Left lung (tissue), 10 donors: ENCODE results near the gene NUP98. TPM values are rescaled to one million over a fixed set of nuclear protein-coding genes. Genes with fewer than 3 reads are reported as not detected.

Source experiments
- ATAC-seq: fragments of 200-7000 bp; cut with Tn5 transposase; one replicate; pipeline ENCODE4 v1.9.1; 2020; ENCODE audit warnings: moderate library complexity
- DNase-seq, 4 donors: peaks; one replicate each; pipeline ENCODE4 v3.0.0-alpha.2; 2013 to 2020
- H3K27ac ChIP-seq, 2 donors: fragments of 200-600 bp; sonication (generic) in 1 of 2; one replicate each; pipeline versions ENCODE4 v1.5.0 to v1.8.0; 2020 to 2021
- H3K27me3 ChIP-seq, 2 donors: fragments of 200-600 bp; sonication (generic) in 1 of 2; one replicate each; pipeline versions ENCODE4 v1.5.0 to v1.8.0; 2020 to 2021
- H3K36me3 ChIP-seq, 2 donors: fragments of 200-600 bp; sonication (generic) in 1 of 2; one replicate each; pipeline versions ENCODE4 v1.5.0 to v1.8.0; 2020 to 2021
- H3K4me1 ChIP-seq, 2 donors: fragments of 200-600 bp; one replicate each; pipeline ENCODE4 v1.8.0; 2021
- H3K4me3 ChIP-seq, 2 donors: fragments of 200-600 bp; sonication (generic) in 1 of 2; one replicate each; pipeline versions ENCODE4 v1.5.0 to v1.8.0; 2020 to 2021; ENCODE audit warnings: mild to moderate bottlenecking in 1 of 2
- H3K9me3 ChIP-seq, 2 donors: fragments of 200-600 bp; sonication (generic) in 1 of 2; one replicate each; pipeline versions ENCODE4 v1.5.0 to v1.8.0; 2020 to 2021
- CTCF ChIP-seq, 2 donors: fragments of 200-600 bp; sonication (generic) in 1 of 2; IDR thresholded peaks; one replicate each; pipeline versions ENCODE4 v1.5.0 to v1.8.0; 2021; ENCODE audit warnings: antibody characterized with exemption in 2 of 2
- intact Hi-C, 2 donors: fragments of 100-400 bp; cut with DNase I; formaldehyde crosslinking; loops; one replicate each; pipeline versions ENCODE4 v1.11.2 to v1.14.2; 2022
- polyA plus RNA-seq, 6 donors: library from polyadenylated mRNA; unstranded; fragments of 120-200 nt; gene quantifications; one replicate each; pipeline ENCODE4 v1.2.1, GENCODE V29; 2013; ENCODE audit not compliant: insufficient read length in 6 of 6
- total RNA-seq, 2 donors: library from RNA; stranded (reverse); fragmentation: NEBNext Ultra II Directional; extraction: Animal tissue kit (Norgen Biotek cat#: 25700); gene quantifications; one replicate each; pipeline ENCODE4 v1.2.1, GENCODE V29; 2021
- donor health status: DM: no; HTN: yes; CAD: no.
- donor health status: DM: no; HTN: no; CAD: no.

The NUP98 gene
- total and polyA plus RNA-seq, 8 donors = 59.9 to 76.3 (median 66.8) TPM

- DNase-seq = no peak
- intact Hi-C loops = no loop called here
- H3K9me3 ChIP-seq = no peaks in the 10 kb centered on the region
- no peak for TF ChIP-seq CTCF (IDR thresholded peaks at IDR 0.05)
- H3K4me3 ChIP-seq = no peak overlapping the region
- peaks cover 6 to 100% of the 10 kb centered on the region in 2 donors for H3K36me3 ChIP-seq
- no peaks in the 10 kb centered on the region for H3K27me3 ChIP-seq
- no peak for ATAC-seq
- H3K27ac ChIP-seq = no peak overlapping the region
- no peaks in the 10 kb centered on the region for H3K4me1 ChIP-seq
Measured at GRCh38 chr11:3686751-3687150, 110.6 kb downstream of the NUP98 start.

GRCh38 chr11:3685923-3686322, 111.4 kb downstream of the NUP98 start:
- Histone ChIP-seq H3K36me3 (peaks cover 6 to 100% of the 10 kb centered on the region in 2 donors), H3K4me1 (no peaks in the 10 kb centered on the region), H3K9me3 (no peaks in the 10 kb centered on the region), H3K4me3 (no peak overlapping the region), H3K27me3 (no peaks in the 10 kb centered on the region), H3K27ac (no peak overlapping the region)
- ATAC-seq (peak; percentile 94), DNase-seq (peak in 3 of 4 donors; percentile 7 to 66 (median 38))
- no peak for TF ChIP-seq CTCF (IDR thresholded peaks at IDR 0.05)
- intact Hi-C loops = no loop called here

- Histone ChIP-seq H3K9me3 (no peaks in the 10 kb centered on the region), H3K36me3 (peaks cover 6 to 100% of the 10 kb centered on the region in 2 donors), H3K4me1 (no peaks in the 10 kb centered on the region), H3K27ac (no peak overlapping the region), H3K4me3 (no peak overlapping the region), H3K27me3 (no peaks in the 10 kb centered on the region)
- intact Hi-C loops = no loop called here
- ATAC-seq (no peak), DNase-seq (no peak)
- TF ChIP-seq CTCF (IDR thresholded peaks at IDR 0.05) = no peak
Measured at GRCh38 chr11:3684819-3685172, 112.6 kb downstream of the NUP98 start.

- Histone ChIP-seq H3K4me1 (no peaks in the 10 kb centered on the region), H3K36me3 (peaks cover 6 to 100% of the 10 kb centered on the region in 2 donors)
Measured at GRCh38 chr11:3684129-3684818, 113.1 kb downstream of the NUP98 start.

GRCh38 chr11:3683039-3683438, 114.3 kb downstream of the NUP98 start:
- no peaks in the 10 kb centered on the region for H3K9me3 ChIP-seq
- peaks cover 6 to 100% of the 10 kb centered on the region in 2 donors for H3K36me3 ChIP-seq
- TF ChIP-seq CTCF (IDR thresholded peaks at IDR 0.05) = no peak
- ATAC-seq (no peak), DNase-seq (no peak)
- H3K4me3 ChIP-seq = no peak overlapping the region
- intact Hi-C loops = no loop called here
- H3K27me3 ChIP-seq = no peaks in the 10 kb centered on the region
- no peaks in the 10 kb centered on the region for H3K4me1 ChIP-seq
- H3K27ac ChIP-seq = no peak overlapping the region

More at GRCh38 chr11:3684129-3684818, 113.1 kb downstream of the NUP98 start:
- Histone ChIP-seq H3K4me3 (no peak overlapping the region), H3K27ac (no peak overlapping the region), H3K9me3 (no peaks in the 10 kb centered on the region), H3K27me3 (no peaks in the 10 kb centered on the region)
- TF ChIP-seq CTCF (IDR thresholded peaks at IDR 0.05) = no peak
- ATAC-seq (no peak), DNase-seq (no peak)
- intact Hi-C loops = no loop called here
